Progenitor cell of endocrine pancreas (in vitro differentiated cells): Measurements from ENCODE around the gene DBT. TPM values are rescaled to one million over a fixed set of nuclear protein-coding genes. Genes with fewer than 3 reads are reported as not detected.

Experiments used
- DNase-seq: peaks from one replicate; pipeline ENCODE4 v3.0.0; 2021; ENCODE audit warnings: low spot score; ENCODE audit not compliant: unreplicated experiment
- H3K27ac Mint-ChIP-seq: 2 replicates; pipeline ENCODE4 v1.8.0; 2021; ENCODE audit warnings: mild to moderate bottlenecking, moderate library complexity, mixed read lengths
- H3K27me3 Mint-ChIP-seq: 2 replicates; pipeline ENCODE4 v1.8.0; 2021; ENCODE audit warnings: mixed read lengths
- H3K36me3 Mint-ChIP-seq: 2 replicates; pipeline ENCODE4 v1.8.0; 2022; ENCODE audit warnings: mixed read lengths; ENCODE audit not compliant: insufficient read depth
- H3K4me1 Mint-ChIP-seq: 2 replicates; pipeline ENCODE4 v1.8.0; 2021; ENCODE audit warnings: low read depth, mixed read lengths
- H3K4me3 Mint-ChIP-seq: 2 replicates; pipeline ENCODE4 v1.8.0; 2021; ENCODE audit warnings: low read depth, mild to moderate bottlenecking, moderate library complexity, mixed read lengths
- H3K9me3 Mint-ChIP-seq: 2 replicates; pipeline ENCODE4 v1.8.0; 2021; ENCODE audit warnings: low read depth, mixed read lengths
- total RNA-seq: library from RNA; stranded (reverse); gene quantifications from 2 replicates; pipeline ENCODE4 v1.2.1, GENCODE V29; 2021
- TF ChIP-seq, protein P1 (sequence below): fragments of 200-600 bp; sonication (generic); IDR thresholded peaks from one replicate; pipeline ENCODE4 v1.5.0; 2021; ENCODE audit warnings: antibody characterized with exemption, mild to moderate bottlenecking; ENCODE audit not compliant: unreplicated experiment

Gene DBT
- total RNA-seq, 1 donor from 2014 or later, result 20.4 TPM

DNA sequence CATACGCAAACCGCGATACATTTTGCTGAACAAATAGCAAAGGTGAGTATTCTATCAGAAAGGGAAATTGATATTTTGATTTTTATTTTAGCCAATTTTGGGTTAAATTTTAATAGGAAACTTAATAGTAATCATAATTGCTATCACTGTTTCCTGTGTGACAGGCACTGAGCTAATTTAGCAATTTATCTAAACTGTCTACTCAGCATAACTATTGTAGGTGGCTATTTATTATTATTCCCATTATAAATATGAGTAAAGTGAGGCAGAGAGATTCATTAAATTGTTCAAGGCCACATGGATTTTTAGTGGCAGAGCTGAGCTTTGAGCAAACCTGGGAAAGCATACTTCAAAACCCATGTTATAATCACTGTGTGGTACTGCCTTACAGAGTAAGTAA, 37.5 kb upstream of the DBT start:
- Mint-ChIP-seq H3K4me1 (no peaks in the 10 kb centered on the region), H3K9me3 (no peaks in the 10 kb centered on the region), H3K36me3 (peaks cover 17% of the 10 kb centered on the region), H3K27me3 (no peaks in the 10 kb centered on the region), H3K4me3 (no peak overlapping the region), H3K27ac (no peak overlapping the region)
- TF ChIP-seq, protein P1, sequence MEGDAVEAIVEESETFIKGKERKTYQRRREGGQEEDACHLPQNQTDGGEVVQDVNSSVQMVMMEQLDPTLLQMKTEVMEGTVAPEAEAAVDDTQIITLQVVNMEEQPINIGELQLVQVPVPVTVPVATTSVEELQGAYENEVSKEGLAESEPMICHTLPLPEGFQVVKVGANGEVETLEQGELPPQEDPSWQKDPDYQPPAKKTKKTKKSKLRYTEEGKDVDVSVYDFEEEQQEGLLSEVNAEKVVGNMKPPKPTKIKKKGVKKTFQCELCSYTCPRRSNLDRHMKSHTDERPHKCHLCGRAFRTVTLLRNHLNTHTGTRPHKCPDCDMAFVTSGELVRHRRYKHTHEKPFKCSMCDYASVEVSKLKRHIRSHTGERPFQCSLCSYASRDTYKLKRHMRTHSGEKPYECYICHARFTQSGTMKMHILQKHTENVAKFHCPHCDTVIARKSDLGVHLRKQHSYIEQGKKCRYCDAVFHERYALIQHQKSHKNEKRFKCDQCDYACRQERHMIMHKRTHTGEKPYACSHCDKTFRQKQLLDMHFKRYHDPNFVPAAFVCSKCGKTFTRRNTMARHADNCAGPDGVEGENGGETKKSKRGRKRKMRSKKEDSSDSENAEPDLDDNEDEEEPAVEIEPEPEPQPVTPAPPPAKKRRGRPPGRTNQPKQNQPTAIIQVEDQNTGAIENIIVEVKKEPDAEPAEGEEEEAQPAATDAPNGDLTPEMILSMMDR, result no peak
- no peak for DNase-seq

DNA sequence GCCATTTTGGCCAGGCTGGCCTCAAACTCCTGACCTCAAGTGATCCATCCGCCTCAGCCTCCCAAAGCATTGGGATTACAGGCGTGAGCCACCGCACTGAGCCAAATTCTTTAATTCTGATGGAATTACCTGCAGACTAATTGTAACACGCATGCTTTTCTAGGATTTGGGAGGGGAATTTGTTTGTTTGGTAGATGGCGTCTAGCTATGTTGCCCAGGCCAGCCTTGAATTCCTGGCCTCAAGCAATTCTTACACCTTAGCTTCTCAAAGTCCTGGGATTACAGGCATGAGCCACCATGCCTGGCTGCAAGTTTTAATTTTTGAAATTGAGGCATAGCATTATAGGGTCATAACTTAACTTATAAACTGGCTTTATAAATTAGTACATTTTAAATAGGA, 35.0 kb upstream of the DBT start:
- DNase-seq, result no peak
- H3K27me3 Mint-ChIP-seq, result no peaks in the 10 kb centered on the region
- H3K4me1 Mint-ChIP-seq, result no peaks in the 10 kb centered on the region
- TF ChIP-seq, protein P1, result no peak
- no peaks in the 10 kb centered on the region for H3K9me3 Mint-ChIP-seq
- peaks cover 26% of the 10 kb centered on the region for H3K36me3 Mint-ChIP-seq
- no peak overlapping the region for H3K4me3 Mint-ChIP-seq
- H3K27ac Mint-ChIP-seq, result no peak overlapping the region

DNA sequence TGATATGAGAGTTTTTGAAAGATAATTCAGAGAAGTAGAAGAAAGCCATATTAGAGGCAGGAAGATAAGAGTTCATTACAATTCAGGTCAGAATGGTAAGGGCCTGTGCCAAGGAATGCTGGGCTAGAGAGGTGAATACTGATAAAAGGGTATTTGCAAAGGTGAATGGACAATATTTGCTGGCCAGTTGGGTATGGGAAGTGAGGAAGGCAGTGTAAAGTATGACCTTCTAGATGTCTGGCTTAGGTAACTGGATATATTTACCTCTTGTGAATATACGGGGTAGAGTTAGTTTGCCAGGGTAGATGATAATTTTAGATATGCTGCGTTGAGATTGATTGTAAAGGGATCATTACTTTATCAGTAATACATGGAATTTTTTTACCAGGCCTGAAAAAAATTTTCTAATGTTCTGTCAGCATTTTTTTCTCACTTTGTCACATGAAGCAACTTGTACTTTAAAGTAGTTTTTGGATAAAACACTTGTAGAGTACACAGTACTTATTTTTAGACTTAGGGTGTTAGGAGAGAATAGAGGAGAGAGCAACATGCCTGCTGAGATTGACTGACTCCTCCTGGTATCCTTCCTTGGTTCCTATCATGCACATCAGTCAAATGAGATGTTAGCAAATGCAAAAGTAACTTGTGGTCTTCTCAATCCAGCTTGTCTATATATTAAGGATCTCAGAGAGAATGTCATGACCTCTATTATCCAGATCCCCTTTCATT, 30.5 kb upstream of the DBT start:
- peaks cover 34% of the 10 kb centered on the region for H3K36me3 Mint-ChIP-seq
- H3K27ac Mint-ChIP-seq, result no peak overlapping the region
- H3K4me3 Mint-ChIP-seq, result no peak overlapping the region
- TF ChIP-seq, protein P1, result no peak
- H3K27me3 Mint-ChIP-seq, result no peaks in the 10 kb centered on the region
- no peaks in the 10 kb centered on the region for H3K9me3 Mint-ChIP-seq
- DNase-seq, result no peak
- H3K4me1 Mint-ChIP-seq, result no peaks in the 10 kb centered on the region

DNA sequence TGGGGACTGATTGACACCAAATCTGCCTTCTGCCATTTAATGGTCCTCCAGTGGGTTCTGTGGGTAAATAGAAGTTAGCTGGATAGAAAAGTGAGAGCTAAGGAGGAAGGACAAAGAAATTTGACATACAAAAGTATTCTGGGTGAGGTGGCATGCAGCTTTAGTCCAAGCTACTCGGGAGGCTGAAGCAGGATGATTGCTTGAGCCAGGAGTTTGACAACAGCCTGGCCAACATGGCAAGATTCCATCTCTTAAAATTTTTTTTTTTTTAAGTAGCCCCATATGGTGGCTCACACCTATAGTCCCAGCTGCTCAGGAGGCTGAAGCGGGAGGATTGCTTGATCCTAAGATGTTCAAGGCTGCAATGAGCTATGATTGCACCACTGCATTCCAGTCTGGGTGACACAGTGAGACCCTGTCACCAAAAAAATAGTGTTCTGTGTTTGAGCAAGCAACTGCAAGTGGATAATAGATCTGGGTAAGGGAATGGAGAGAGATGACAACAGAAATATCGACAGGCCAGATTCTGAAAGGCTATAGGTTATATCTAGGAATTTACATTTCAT, 29.8 kb upstream of the DBT start:
- DNase-seq, result no peak
- H3K4me1 Mint-ChIP-seq, result no peaks in the 10 kb centered on the region
- no peaks in the 10 kb centered on the region for H3K27me3 Mint-ChIP-seq
- no peak overlapping the region for H3K27ac Mint-ChIP-seq
- H3K9me3 Mint-ChIP-seq, result no peaks in the 10 kb centered on the region
- TF ChIP-seq, protein P1, result no peak
- H3K4me3 Mint-ChIP-seq, result no peak overlapping the region
- peaks cover 34% of the 10 kb centered on the region for H3K36me3 Mint-ChIP-seq

DNA sequence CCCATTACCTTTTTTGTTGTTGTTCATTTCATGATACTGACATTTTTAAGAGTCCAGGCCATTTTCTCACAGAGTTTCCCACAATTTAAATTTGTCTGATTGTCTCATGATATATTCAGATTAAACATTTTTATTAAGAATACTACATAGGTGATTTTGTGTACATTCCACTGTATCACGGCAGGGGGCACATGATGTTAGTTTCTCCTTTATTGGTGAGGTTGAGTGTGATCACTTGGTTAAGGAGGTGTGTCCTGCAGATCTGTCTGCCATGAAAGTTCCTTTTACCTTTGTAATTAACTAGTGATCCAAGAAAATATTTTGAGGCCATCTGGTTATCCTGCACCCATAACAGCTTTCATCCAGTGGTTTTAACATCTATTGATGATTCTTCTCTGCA, 28.2 kb upstream of the DBT start:
- Mint-ChIP-seq H3K27me3 (no peaks in the 10 kb centered on the region), H3K36me3 (peaks cover 37% of the 10 kb centered on the region), H3K27ac (no peak overlapping the region), H3K4me3 (no peak overlapping the region), H3K4me1 (no peaks in the 10 kb centered on the region), H3K9me3 (no peaks in the 10 kb centered on the region)
- DNase-seq, result no peak
- TF ChIP-seq, protein P1, result no peak
